Measurements from ENCODE around the gene CSRP1.

DNA sequence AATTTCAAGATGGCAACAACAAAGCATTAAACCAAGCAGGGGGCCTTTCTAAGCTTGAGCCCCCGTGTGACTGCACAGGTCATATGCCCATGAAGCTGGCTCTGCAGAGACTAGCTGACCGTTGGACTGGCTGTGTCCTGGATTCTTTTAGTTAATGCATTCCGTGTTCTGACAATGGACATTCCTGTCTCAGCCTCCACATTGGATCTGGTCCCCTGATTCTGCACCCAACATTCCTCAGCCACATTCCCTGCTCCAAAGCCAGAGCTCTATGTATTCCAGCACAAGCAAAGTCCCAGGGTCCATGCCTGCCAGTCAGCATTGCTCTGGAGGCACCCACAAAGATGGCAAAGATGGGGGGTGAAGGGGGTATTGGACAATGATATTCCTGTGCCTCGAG is 26.9 kb upstream of the CSRP1 start:
- TF ChIP-seq CTCF (IDR thresholded peaks at IDR 0.05; ENCODE audit: insufficient read depth, low read length, poor library complexity, severe bottlenecking): no peak
- no peak for TF ChIP-seq EZH2phosphoT487 (conservative IDR thresholded peaks at IDR 0.05; ENCODE audit: low read length)
